Fibroblast of lung (primary cell): ENCODE measurements around the gene MBD4.

Source experiments
- CTCF ChIP-seq, 2 donors: IDR thresholded peaks in 1 of 2; conservative IDR thresholded peaks in 1 of 2; 1 replicate in 1 of 2; 2 replicates in 1 of 2; pipeline ENCODE4 v1.5.1; 2011 to 2012; ENCODE audit warnings: low read length in 2 of 2, control low read depth in 1 of 2, inconsistent platforms in 1 of 2, low read depth in 1 of 2, mild to moderate bottlenecking in 1 of 2
- EZH2 ChIP-seq: IDR thresholded peaks from 2 replicates; pipeline ENCODE4 v1.5.1; 2012; ENCODE audit warnings: low read length, control low read depth, mild to moderate bottlenecking; ENCODE audit errors: missing control alignments

GRCh38 chr3:129482721-129483120 is 43.0 kb upstream of the MBD4 start:
- TF ChIP-seq CTCF (conservative IDR thresholded peaks at IDR 0.05 in 1 of 2, IDR thresholded peaks at IDR 0.05 in 1 of 2; ENCODE audit: low read depth in 1 of 2, low read length in 2 of 2): peak in 1 of 2 donors; percentile 12
- no peak for TF ChIP-seq EZH2
